Dermis microvascular lymphatic vessel endothelial cell (primary cell): ENCODE results near the gene CPA4. TPM values are rescaled to one million over a fixed set of nuclear protein-coding genes. Genes with fewer than 3 reads are reported as not detected.
"Not testable (repeated sequence)": the region's sequence is repeated elsewhere in the genome, so short reads cannot be mapped to it uniquely, and the experiment has no call there.

Experiments
- DNase-seq, 2 donors: peaks; one replicate each; pipeline versions ENCODE4 v3.0.0 to v3.0.0-alpha.2; 2010; ENCODE audit warnings: low read depth in 2 of 2
- total RNA-seq: library from RNA; depleted of rRNA; stranded (reverse); fragments of >200 nt; gene quantifications from 2 replicates; pipeline ENCODE4 v1.2.1, GENCODE V29; 2014

Gene CPA4
- total RNA-seq, 1 donor from 2014 or later = not detected

DNA sequence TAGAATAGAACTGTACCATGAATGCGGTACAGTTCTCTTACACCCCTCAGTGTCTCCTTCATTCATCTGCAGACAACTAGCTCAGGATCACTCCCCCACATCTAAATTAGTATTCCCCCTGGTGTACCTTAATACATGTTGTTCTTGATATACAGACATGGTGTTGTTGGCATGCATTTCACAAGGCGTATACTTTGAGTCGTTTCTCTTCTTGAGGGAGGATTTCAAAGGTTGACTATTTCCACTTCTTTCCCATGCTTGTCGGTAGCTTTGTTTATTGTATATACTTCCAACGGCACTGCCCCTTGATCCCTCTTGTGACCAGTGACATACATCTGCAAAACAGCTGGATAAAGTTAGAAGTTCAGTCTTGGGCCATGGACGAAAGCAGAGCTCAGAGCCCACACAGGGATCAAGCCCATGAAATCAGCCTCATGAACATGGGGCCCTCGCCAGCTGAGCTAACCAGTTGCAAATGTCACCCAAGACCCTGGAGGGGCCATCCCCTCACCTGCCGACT is 8.6 kb downstream of the CPA4 start:
- no peak for DNase-seq

DNA sequence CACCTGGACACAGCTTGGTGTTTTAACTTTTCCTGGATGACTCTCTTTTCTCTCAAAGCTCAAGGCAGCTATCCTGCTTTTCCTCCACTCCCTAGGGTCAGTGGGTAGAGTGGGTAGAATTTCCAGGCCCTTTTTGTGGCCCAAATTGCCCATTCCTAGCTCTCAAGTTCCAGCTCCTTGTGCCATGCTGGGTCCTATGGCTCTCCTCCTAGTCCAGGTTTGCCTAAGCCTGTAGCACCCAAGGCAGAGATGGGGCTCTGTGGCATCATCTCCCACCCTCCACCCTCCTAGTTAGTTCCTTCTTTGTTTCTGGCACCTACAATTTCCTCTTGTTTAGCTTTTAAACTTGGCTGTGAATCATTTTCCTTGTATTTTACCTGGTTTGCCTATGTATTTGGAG is 9.7 kb downstream of the CPA4 start:
- DNase-seq = no peak

DNA sequence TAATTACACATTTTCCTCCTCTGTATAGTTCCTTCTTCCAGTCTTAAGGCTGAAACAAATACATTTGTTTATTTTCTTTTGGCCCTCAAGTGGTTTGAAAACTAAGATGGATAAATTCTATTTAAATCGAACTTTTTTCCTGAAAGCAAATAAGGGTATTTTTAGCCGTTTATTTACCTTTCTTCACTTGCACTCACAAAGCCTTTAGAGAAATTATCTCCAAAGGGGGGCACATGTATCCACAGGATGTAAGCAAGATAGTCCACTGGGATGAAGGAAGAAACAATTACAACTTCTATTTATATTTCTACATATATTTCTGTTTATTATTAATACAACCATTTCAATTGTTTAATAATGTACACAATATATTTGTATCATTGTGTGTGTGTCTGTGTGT is 10.2 kb downstream of the CPA4 start:
- no peak for DNase-seq

DNA sequence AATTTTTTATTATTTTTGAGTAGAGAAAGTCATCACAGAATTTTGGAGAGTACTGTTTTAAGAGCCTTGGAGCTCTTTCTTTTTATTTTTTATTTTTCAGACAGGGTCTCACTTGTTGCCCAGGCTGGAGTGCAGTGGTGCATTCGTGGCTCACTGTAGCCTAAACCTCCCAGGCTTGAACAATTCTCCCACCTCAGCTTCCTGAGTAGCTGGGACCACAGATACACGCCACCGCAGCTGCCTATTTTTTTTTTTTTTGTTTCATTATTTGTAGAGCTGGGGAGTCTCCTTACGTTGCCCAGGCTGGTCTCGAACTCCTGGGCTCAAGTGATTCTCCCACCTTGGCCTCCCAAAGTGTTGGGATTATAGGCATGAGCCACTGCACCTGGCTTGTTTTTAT is 10.6 kb downstream of the CPA4 start:
- no peak for DNase-seq

DNA sequence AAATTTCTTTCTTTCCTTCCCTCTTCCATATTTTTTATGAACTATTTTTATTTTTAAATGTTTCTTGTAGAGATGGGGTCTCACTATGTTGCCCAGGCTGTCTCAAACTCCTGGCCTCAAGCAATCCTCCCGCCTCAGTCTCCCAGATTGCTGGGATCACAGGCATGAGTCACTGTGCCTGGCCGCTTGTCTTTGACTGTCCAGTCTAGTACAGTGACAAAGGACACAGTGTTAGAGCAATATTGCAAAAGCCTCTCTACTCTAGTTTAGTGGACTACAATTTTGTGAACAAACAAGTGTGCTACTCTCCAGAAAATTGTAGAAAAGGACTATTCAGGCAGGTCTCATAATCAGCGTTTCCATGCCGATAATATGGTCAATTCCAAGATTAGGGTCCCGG is 11.0 kb downstream of the CPA4 start:
- no peak for DNase-seq

DNA sequence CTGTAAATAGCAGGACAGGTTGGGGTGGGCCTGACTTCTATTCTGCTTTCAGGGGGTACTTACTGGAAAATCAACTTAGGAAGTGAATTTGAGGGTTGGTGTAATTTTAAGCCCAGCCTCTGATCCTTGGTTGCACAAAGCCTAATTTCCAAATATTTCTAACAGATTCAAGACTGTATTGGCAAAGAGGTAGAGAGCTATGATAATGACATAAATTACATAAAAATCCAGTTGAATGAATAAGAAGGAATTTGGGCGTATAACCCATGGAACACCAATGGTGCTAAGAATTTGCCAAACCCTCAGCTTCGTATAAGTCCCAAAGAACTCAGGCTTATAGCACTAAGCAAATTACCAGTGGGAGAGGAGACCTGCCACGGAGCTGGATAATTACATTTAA is 11.9 kb downstream of the CPA4 start:
- DNase-seq = no peak

DNA sequence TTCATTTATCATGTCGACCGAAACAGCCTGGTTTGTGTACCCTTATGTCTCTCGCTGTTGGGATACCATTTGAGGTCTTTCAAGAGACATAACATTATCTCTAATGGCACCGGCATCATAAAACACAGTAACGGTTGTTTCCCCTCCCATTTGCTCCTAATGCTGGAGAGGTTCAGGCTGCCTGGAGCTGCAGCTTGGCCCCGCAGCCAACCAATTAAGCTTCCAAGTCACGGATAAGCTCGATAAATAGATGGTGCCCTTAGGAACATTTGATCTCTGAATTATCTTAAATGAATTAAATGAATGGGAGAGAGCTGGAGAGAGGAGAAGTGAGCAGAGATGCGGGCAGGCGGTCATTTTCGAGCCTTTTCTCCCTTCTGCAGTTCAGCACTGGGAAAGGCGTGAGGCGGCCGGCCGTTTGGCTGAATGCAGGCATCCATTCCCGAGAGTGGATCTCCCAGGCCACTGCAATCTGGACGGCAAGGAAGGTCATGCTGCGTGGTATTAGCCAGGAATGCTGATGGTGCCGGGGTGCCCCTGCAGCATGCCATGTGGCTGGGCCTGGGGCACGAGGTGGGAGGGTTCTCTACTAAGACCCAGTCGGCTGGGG is 12.6 kb downstream of the CPA4 start:
- no peak for DNase-seq

DNA sequence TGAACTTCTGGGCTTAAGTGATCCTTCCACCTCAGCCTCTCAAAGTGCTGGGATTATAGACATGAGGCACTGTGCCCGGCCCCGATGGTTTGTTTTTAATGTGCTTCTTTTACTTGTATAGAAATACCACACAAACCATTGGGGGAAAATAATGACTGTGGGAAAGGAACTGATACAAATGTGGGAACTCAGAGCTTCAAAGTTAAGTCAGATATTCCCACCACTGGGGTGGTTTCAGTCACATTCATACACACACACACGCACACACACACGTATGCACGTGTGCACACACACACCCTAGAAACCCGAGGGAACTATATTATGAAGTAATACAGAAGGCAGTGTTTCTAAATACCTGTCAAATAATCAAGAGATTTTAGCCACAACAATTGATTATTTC is 17.0 kb downstream of the CPA4 start:
- no peak for DNase-seq

DNA sequence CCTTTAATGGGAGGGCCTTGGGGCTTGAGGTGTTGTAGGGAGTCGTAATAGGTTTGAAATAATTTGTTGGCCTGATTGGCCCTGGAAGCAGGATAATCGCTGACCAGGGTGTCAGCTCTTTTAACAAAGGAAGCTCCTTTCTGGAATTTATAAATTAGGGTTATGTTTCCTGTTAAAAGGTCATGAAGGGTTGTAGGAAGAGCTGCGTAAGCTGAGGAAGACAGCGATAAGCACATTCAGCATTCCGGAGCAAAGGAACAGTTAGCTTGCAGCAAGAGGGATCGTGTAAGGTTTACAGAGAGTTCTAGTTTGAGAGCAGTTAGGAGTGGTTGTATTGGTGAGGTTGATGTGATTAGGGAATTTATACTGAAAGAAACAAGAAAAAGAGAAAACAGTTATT is 21.3 kb downstream of the CPA4 start:
- no peak for DNase-seq

DNA sequence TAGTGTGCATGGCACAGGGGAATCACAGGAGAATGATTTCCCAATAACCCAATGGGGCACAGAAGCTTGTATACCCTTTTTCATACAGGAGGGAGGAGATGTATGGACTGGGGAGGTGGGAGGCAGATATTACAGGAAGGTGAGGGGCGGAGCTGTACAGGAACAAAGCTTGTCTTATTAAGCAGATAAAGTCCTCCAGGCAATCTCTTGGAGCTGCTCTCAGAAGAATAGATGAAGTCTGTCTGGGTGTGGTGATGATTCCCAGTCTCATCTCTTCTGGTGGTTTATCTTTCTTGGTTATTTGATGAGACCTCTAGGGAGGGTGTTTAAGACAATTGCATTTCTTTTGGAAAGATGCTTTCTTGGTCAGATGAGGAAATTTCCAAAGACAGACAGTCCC is 26.6 kb downstream of the CPA4 start:
- DNase-seq = no peak

DNA sequence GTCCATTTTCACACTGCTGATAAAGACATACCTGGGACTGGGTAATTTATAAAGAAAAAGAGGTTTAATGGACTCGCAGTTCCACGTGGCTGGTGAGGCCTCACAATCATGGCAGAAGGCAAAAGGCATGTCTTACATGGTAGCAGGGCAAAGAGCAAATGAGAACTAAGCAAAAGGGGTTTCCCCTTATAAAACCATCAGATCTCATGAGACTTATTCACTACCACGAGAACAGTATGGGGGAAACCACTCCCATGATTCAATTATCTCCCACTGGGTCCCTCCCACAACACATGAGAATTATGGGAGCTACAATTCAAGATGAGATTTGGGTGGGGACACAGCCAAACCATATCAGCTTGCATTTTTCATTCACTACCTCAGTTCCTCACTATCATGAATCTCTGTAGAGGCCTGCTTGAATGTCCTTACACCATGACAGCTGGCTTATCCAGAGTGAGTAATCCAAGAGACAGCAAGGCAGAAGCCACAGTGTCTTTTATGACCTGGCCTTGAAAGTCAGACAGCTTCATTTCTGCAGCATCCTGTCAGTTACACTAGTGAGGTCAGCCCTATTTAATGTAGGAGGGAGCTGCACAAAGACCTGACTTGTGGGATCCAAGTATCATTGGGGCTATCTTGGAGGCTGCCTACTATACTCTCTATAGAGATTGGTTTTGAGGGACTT is 28.7 kb downstream of the CPA4 start:
- not testable (repeated sequence) for DNase-seq

DNA sequence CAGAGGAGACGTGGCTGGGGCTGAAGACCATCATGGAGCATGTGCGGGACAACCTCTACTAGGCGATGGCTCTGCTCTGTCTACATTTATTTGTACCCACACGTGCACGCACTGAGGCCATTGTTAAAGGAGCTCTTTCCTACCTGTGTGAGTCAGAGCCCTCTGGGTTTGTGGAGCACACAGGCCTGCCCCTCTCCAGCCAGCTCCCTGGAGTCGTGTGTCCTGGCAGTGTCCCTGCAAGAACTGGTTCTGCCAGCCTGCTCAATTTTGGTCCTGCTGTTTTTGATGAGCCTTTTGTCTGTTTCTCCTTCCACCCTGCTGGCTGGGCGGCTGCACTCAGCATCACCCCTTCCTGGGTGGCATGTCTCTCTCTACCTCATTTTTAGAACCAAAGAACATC is 29.7 kb downstream of the CPA4 start:
- DNase-seq = no peak

DNA sequence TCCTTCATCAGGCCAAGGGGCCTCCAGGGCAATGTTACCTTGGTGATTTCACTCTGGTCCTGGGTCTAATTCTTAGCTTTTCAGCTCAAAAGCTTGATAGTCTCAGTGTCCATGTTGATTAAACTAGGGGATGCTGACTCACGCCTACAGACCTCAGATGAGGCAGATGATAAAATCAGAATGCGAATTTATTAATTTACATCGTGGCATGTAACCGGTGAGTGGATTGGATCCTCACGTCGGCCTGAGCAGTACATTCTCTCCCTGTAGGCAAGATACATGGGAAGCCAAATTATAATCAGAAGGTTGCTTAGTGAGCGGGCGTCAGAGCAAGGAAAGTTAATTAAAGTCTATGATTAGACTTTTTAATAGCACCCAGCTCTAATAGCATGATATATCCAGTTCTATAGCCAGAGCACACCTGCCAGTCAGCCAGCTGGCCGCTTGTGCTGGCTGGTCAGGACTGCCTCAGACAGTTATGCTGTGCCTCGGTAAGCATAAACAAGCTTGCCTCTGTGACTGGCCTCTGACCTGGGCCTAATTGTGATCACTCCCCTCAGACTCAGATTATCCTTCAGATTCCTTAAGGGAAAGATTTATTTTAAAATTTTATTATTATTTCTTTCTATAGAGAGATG is 31.5 kb downstream of the CPA4 start:
- no peak for DNase-seq

DNA sequence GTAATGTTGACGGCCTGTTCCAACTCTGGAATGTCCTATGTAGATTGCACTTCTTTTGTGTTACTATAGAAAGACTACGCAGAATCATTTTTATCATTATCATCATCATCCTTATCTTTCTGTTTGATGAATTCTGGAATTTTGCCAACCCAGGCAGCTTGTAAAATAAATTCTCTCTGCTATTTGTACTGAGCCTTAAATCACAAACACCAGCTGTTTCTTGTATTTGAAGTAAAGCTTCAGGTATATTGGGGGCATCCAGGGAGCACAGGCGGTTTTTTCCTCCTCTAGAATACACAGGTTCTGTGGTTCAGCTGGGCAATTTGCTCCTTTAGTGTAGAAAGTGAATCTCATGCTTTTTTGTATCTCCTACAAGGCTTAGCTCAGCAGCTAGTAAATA is 36.7 kb downstream of the CPA4 start:
- DNase-seq = no peak

DNA sequence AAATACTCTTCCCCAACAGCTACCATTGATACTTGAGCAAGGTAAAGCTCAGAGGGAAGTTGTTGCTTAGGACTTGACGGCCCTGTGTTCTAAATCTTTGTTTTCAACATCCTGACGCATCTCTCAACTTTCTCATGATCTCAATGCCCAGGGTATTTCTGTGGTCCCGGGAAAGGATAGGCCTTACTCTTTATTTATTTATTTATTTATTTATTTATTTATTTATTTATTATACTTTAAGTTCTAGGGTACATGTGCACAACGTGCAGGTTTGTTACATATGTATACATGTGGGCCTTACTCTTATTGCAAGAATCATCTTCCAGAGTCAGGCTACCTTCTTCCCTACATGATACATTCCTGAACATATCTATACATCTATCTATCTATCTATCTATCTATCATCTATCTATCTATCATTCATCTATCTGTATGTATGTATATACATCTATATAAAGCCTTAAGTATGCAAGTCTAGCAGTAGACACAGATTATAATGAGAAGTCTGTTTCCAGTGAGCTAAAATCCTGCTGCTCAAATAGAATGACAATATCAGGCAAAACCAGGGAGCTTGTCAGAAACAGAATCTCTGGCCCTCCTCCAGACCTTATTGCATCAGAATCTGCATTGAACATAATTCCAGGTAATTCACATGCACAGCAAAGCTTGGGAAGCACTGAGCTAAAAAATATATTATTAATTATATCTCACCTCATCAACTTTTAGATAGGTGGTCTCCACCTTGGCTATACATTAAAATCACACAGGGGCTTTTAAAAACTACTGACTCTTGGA is 39.5 kb downstream of the CPA4 start:
- DNase-seq = no peak

DNA sequence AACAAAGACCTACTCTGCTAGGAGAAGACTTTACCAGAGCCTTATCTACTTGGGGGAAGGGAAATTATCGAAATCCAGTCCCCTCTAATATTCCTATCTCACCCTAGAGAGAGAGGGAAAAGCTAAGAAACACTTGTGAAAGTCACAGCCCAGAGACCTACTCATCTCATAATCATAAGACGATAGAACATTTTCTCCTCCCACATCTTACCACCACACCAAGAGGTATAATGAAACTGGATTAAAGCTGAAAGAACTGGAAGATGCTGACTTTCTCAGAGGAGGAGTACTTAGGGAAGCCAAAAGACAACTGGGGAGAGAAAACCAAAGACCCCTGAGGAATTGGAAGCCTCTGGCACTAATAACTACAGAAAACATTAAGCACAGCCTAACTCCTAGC is 40.9 kb downstream of the CPA4 start:
- no peak for DNase-seq

DNA sequence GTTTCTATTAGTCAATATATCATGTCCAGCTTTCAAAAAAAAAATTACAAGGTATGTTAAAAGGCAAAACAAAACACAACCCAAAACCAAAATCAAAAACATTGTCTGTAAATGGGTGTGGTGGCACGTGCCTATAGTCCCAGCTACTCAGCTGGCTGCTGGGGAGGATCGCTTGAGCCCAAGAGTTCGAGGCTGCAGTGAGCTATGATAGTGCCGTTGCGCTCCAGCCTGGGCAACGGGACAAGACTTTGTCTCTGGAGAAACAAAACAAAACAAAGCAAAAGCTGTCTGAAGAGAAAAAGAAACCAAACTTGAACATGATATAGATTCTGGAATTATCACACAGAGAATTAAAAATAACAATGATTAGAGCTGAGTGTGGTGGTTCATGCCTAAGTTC is 41.3 kb downstream of the CPA4 start:
- no peak for DNase-seq

DNA sequence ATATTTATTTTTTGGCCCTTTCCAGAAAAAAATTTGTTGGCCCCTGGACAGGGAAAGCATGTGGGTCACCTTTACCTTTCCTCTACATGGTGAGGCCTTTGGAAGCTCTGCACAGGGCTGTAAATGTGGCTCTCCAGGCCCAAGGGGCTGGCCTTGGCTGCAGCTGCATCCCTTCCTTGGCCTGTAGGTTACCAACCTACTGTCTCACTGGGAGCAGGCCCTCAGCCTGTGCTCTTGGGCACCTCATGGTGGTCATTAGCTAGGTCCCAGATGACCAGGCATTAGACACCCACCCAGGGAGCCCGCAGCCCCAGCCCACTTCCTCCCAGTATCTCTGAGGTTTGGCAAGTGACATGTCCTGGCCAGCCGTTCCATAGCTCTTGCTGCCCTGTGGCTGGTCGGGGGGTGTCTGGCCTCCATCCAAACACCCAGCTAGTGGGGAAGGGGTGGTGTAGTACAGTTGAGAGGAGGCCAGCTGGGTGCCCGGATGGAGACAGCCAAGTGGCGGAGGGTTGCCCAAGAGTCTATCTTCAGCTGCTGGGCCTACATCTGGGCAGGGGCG is 44.5 kb downstream of the CPA4 start:
- no peak for DNase-seq

DNA sequence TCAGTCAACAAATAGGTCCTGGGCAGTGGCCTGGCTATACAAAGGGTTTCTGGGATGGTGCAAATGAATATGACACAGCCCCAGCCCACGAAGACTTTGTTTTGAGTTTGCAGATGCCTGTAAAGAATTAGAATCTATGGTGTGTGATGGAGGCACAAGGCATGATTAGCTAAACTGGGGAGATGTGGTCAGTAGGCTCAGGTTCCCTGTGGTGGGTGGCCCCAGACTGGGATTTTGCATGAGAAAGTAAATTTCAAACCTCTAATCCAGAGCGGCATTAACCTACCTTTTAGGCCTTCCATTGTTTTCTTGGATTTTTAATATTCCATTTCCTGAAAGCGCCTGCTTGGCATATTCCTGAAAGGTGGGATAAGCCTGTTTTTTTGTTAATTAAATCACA is 45.3 kb downstream of the CPA4 start:
- DNase-seq = no peak

DNA sequence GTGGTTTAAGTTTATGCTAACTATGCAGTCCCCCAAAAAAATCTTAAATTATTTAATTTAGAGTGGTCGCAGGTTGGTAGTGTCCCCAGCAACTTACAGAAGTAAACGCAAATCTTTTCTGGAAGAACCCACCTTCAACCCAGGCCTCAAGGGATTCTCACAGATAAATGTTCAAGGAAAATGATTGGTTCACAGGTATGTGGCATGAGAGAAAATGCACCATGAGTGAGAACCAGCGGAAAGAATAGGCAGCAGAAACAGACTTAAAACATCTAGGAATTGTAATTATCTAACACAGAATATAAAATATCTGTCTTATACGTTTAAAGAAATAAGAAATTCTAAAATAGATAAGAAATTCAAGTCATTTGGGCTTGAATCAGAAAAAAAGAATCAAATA is 48.9 kb downstream of the CPA4 start:
- DNase-seq = no peak

DNA sequence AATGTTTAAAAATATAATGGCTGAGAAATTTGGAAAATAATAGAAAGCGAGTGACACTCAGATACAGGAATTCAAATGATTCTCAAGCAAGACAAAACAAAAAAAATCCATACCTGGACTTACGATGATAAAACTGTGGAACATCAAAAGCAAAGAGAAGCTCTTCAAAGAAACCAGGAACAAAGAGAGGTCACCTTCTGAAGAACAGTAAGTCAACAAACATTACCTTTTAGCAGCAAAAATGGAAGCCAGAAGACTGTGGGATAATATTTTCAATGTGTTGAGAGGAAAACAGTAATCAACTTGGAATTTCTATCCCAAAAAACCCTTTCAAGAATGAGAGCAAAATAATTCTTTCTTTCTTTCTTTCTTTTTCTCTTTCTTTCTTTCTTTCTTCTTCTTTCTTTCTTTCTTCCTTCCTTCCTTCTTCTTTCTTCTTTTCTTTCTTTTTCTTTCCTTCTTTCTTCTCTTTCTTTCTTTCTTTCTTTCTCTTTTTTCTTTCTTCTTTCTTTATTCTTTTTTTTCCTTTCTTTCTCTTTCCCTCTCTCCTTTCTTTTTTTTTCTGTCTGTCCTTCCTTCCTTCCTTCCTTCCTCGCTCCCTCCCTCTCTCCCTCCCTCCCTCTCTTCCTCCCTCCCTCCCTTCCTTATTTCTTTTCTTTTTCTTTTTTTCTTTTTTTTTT is 49.9 kb downstream of the CPA4 start:
- DNase-seq = no peak
